Astrocyte (in vitro differentiated cells and primary cell): ENCODE measurements around the gene GLO1. TPM values are rescaled to one million over a fixed set of nuclear protein-coding genes. Genes with fewer than 3 reads are reported as not detected.

Experiments
- DNase-seq: peaks from one replicate; pipeline ENCODE4 v3.0.0-alpha.2; 2010; ENCODE audit warnings: low read depth
- FAIRE-seq: peaks from 2 replicates; lab custom pipeline; 2011; peaks lifted over from hg19 to GRCh38; lab: Jason Lieb, UNC
- H2AFZ ChIP-seq: 2 replicates; pipeline ENCODE4 v1.6.0; 2012; ENCODE audit warnings: low read depth, low read length, inconsistent platforms
- H3K27ac ChIP-seq: 2 replicates; pipeline ENCODE4 v1.5.1; 2011; ENCODE audit warnings: low read depth, low read length, inconsistent platforms
- H3K27me3 ChIP-seq: 2 replicates; pipeline ENCODE4 v1.6.0; 2011; ENCODE audit warnings: low read length, inconsistent platforms; ENCODE audit not compliant: insufficient read depth
- H3K36me3 ChIP-seq: 2 replicates; pipeline ENCODE4 v1.5.1; 2011; ENCODE audit warnings: low read length, inconsistent platforms; ENCODE audit not compliant: insufficient read depth
- H3K4me1 ChIP-seq: 2 replicates; pipeline ENCODE4 v1.5.1; 2011; ENCODE audit warnings: low read length, inconsistent platforms; ENCODE audit not compliant: insufficient read depth
- H3K4me2 ChIP-seq: 2 replicates; pipeline ENCODE4 v1.6.0; 2012; ENCODE audit warnings: low read length, inconsistent platforms
- H3K4me3 ChIP-seq: 2 replicates; pipeline ENCODE4 v1.5.1; 2011; ENCODE audit warnings: low read depth, mild to moderate bottlenecking, low read length, inconsistent platforms; ENCODE audit not compliant: insufficient read depth
- H3K79me2 ChIP-seq: 2 replicates; pipeline ENCODE4 v1.6.0; 2012; ENCODE audit warnings: mild to moderate bottlenecking, low read length, inconsistent platforms; ENCODE audit not compliant: insufficient read depth
- H3K9ac ChIP-seq: 2 replicates; pipeline ENCODE4 v1.6.0; 2012; ENCODE audit warnings: mild to moderate bottlenecking, low read length, inconsistent platforms
- H3K9me3 ChIP-seq: 2 replicates; pipeline ENCODE4 v1.5.1; 2012; ENCODE audit warnings: low read depth, mild to moderate bottlenecking, low read length, inconsistent platforms; ENCODE audit not compliant: insufficient read depth
- H4K20me1 ChIP-seq: 2 replicates; pipeline ENCODE4 v1.6.0; 2012; ENCODE audit warnings: low read length, inconsistent platforms; ENCODE audit not compliant: insufficient read depth
- H3K27ac Mint-ChIP-seq: one replicate; pipeline ENCODE4 v1.8.0; 2021; ENCODE audit warnings: mild to moderate bottlenecking, mixed read lengths; ENCODE audit not compliant: unreplicated experiment
- H3K27me3 Mint-ChIP-seq: one replicate; pipeline ENCODE4 v1.8.0; 2021; ENCODE audit warnings: low read depth, mixed read lengths; ENCODE audit not compliant: unreplicated experiment
- H3K36me3 Mint-ChIP-seq: one replicate; pipeline ENCODE4 v1.8.0; 2021; ENCODE audit warnings: low read depth, mixed read lengths; ENCODE audit not compliant: unreplicated experiment
- H3K4me1 Mint-ChIP-seq: one replicate; pipeline ENCODE4 v1.8.0; 2021; ENCODE audit warnings: low read depth, mixed read lengths; ENCODE audit not compliant: unreplicated experiment
- H3K4me3 Mint-ChIP-seq: one replicate; pipeline ENCODE4 v1.8.0; 2021; ENCODE audit warnings: mild to moderate bottlenecking, moderate library complexity, mixed read lengths; ENCODE audit not compliant: unreplicated experiment
- H3K9me3 Mint-ChIP-seq: one replicate; pipeline ENCODE4 v1.8.0; 2021; ENCODE audit warnings: mild to moderate bottlenecking, mixed read lengths; ENCODE audit not compliant: unreplicated experiment
- EZH2 ChIP-seq: IDR thresholded peaks from 2 replicates; pipeline ENCODE4 v1.6.1; 2012; ENCODE audit warnings: mild to moderate bottlenecking, low read length, inconsistent platforms; ENCODE audit not compliant: insufficient read depth
- total RNA-seq: library from RNA; stranded (reverse); gene quantifications from 2 replicates; pipeline ENCODE4 v1.2.1, GENCODE V29; 2021
- TF ChIP-seq, protein P1 (sequence below): IDR thresholded peaks from 2 replicates; pipeline ENCODE4 v1.5.1; 2011; ENCODE audit warnings: low read depth, mild to moderate bottlenecking, inconsistent platforms, low read length, moderate library complexity; ENCODE audit not compliant: insufficient read depth

Gene GLO1
- total RNA-seq, 1 donor from 2014 or later, result 172 TPM

DNA sequence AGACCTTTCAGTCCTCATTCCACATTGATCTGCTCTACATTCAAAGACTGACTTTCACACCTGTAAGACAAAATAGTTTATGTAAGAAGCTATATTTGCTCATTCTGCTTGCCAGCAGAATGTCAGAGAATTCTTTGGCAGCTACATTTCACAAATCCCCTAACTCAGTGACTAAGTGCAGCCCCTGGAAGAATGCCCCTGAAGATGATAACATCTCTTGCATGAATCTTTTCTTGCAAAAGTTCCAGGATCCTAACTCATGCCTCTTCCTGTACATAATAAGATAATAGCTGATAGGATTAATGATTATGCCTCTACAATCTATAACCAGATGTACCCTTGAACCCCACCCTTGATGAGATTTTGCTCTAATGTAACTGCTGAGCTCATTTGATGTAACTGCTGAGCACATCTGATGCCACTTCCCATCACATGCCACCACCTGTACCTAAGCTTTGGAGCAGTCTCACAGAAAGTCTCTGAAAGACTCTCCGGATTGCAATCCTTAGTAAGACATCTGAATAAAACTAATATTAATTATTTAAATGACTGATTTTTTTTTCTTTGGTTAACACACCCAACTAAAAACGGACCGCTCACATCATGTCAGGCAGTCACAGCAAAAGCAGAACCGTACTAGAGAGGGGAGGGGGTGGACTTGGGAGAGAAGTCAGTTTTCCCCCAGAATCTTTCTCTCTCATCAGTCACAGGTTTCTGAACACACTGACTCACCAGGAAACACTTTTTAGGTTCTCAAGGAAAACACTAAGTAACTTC lies 11.5 kb upstream of the GLO1 start:
- H3K4me2 ChIP-seq, result peak overlapping the region; percentile 87
- H3K79me2 ChIP-seq, result no peaks in the 10 kb centered on the region
- no peaks in the 10 kb centered on the region for H3K36me3 Mint-ChIP-seq
- TF ChIP-seq, protein P1, sequence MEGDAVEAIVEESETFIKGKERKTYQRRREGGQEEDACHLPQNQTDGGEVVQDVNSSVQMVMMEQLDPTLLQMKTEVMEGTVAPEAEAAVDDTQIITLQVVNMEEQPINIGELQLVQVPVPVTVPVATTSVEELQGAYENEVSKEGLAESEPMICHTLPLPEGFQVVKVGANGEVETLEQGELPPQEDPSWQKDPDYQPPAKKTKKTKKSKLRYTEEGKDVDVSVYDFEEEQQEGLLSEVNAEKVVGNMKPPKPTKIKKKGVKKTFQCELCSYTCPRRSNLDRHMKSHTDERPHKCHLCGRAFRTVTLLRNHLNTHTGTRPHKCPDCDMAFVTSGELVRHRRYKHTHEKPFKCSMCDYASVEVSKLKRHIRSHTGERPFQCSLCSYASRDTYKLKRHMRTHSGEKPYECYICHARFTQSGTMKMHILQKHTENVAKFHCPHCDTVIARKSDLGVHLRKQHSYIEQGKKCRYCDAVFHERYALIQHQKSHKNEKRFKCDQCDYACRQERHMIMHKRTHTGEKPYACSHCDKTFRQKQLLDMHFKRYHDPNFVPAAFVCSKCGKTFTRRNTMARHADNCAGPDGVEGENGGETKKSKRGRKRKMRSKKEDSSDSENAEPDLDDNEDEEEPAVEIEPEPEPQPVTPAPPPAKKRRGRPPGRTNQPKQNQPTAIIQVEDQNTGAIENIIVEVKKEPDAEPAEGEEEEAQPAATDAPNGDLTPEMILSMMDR, result no peak
- TF ChIP-seq EZH2, result no peak
- peak overlapping the region; percentile 49 for H3K4me3 ChIP-seq
- no peak for DNase-seq
- no peak overlapping the region for H3K27ac ChIP-seq
- no peaks in the 10 kb centered on the region for H3K36me3 ChIP-seq
- peak overlapping the region; percentile 70 for H2AFZ ChIP-seq
- H3K9me3 Mint-ChIP-seq, result peaks cover 12% of the 10 kb centered on the region
- peaks cover 3% of the 10 kb centered on the region for H3K9me3 ChIP-seq
- H3K9ac ChIP-seq, result peak overlapping the region; percentile 59
- H3K27ac Mint-ChIP-seq, result no peak overlapping the region
- peaks cover 18% of the 10 kb centered on the region for H3K27me3 Mint-ChIP-seq
- peaks cover 10% of the 10 kb centered on the region for H3K4me1 ChIP-seq
- H3K4me1 Mint-ChIP-seq, result peaks cover 12% of the 10 kb centered on the region
- H3K4me3 Mint-ChIP-seq, result no peak overlapping the region
- peaks cover 11% of the 10 kb centered on the region for H3K27me3 ChIP-seq
- FAIRE-seq, result no peak
- no peaks in the 10 kb centered on the region for H4K20me1 ChIP-seq

DNA sequence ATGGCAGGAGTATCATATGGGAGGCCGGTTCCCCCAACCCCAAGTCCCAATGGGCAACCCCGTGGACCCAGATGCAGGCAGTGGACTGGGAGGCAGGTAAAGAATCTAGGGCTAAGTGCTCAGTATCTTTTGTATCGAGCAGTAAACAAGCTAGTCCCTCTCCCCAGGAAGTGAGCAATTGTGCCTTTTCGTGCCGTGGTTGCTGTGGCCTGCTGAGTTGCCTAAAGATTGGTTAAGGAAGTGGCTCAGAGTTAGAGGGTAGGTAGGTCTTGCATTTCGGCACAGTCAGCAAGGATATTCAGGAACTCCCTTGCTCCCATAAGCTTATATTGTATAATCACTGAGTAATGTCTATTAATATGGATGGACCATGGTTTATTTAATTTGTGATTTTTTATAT lies 10.9 kb upstream of the GLO1 start:
- Histone ChIP-seq H2AFZ (no peak overlapping the region), H3K4me3 (no peak overlapping the region), H3K36me3 (no peaks in the 10 kb centered on the region), H3K9me3 (peaks cover 3% of the 10 kb centered on the region), H3K79me2 (no peaks in the 10 kb centered on the region), H3K27me3 (peaks cover 11% of the 10 kb centered on the region), H4K20me1 (no peaks in the 10 kb centered on the region), H3K9ac (no peak overlapping the region), H3K4me2 (no peak overlapping the region), H3K4me1 (peaks cover 10% of the 10 kb centered on the region), H3K27ac (no peak overlapping the region)
- no peak overlapping the region for H3K27ac Mint-ChIP-seq
- FAIRE-seq, result no peak
- no peak overlapping the region for H3K4me3 Mint-ChIP-seq
- H3K9me3 Mint-ChIP-seq, result peaks cover 12% of the 10 kb centered on the region
- H3K27me3 Mint-ChIP-seq, result peaks cover 18% of the 10 kb centered on the region
- no peak for TF ChIP-seq EZH2
- TF ChIP-seq, protein P1, result no peak
- H3K36me3 Mint-ChIP-seq, result no peaks in the 10 kb centered on the region
- H3K4me1 Mint-ChIP-seq, result peaks cover 12% of the 10 kb centered on the region
- no peak for DNase-seq

GRCh38 chr6:38708496-38708895 lies 5.6 kb upstream of the GLO1 start:
- Mint-ChIP-seq H3K9me3 (peaks cover 14% of the 10 kb centered on the region), H3K27ac (no peak overlapping the region), H3K4me1 (peaks cover under 1% of the 10 kb centered on the region), H3K36me3 (no peaks in the 10 kb centered on the region), H3K4me3 (no peak overlapping the region), H3K27me3 (peaks cover 4% of the 10 kb centered on the region)
- Histone ChIP-seq H4K20me1 (no peaks in the 10 kb centered on the region), H3K9me3 (peaks cover 3% of the 10 kb centered on the region), H3K9ac (no peak overlapping the region), H2AFZ (no peak overlapping the region), H3K27ac (no peak overlapping the region), H3K27me3 (no peaks in the 10 kb centered on the region), H3K36me3 (no peaks in the 10 kb centered on the region), H3K79me2 (no peaks in the 10 kb centered on the region), H3K4me2 (no peak overlapping the region), H3K4me3 (no peak overlapping the region), H3K4me1 (no peaks in the 10 kb centered on the region)
- DNase-seq, result no peak
- no peak for TF ChIP-seq EZH2
- TF ChIP-seq, protein P1, result no peak
- no peak for FAIRE-seq
